Activated CD4-positive, alpha-beta T cell treated with anti-CD3 and anti-CD28 coated beads for 24 hours (primary cell): ENCODE results near the gene TMCC2.
"Not testable (repeated sequence)": the region's sequence is repeated elsewhere in the genome, so short reads cannot be mapped to it uniquely, and the experiment has no call there.

Source experiments
- DNase-seq, 2 donors: peaks; one replicate each; pipeline ENCODE4 v3.0.0-alpha.2; 2020; ENCODE audit warnings: low read depth in 2 of 2

Gene TMCC2

GRCh38 chr1:205227584-205228013, at the start of gene TMCC2:
Gene TMCC2, plus strand, starts transcription at chr1:205227946. Its CDS starts 619 bp downstream, at chr1:205228565.
- peak; percentile 68 to 80 for DNase-seq

GRCh38 chr1:205179842-205180241, 47.9 kb upstream of the TMCC2 start:
- no peak for DNase-seq

GRCh38 chr1:205180331-205180730, 47.4 kb upstream of the TMCC2 start:
- DNase-seq = not testable (repeated sequence)

GRCh38 chr1:205182930-205183329, 44.8 kb upstream of the TMCC2 start:
- DNase-seq = no peak

- no peak for DNase-seq
Observed at GRCh38 chr1:205183676-205184335, 43.9 kb upstream of the TMCC2 start.

- DNase-seq = no peak
Observed at GRCh38 chr1:205186191-205186590, 41.6 kb upstream of the TMCC2 start.

- no peak for DNase-seq
Observed at GRCh38 chr1:205187420-205187819, 40.3 kb upstream of the TMCC2 start.

- no peak for DNase-seq
Observed at GRCh38 chr1:205188098-205188497, 39.6 kb upstream of the TMCC2 start.

GRCh38 chr1:205188596-205188995, 39.1 kb upstream of the TMCC2 start:
- no peak for DNase-seq

GRCh38 chr1:205189131-205189530, 38.6 kb upstream of the TMCC2 start:
- no peak for DNase-seq

GRCh38 chr1:205190845-205191577, 36.7 kb upstream of the TMCC2 start:
- no peak for DNase-seq

- DNase-seq = no peak
Observed at GRCh38 chr1:205191622-205192021, 36.1 kb upstream of the TMCC2 start.

- no peak for DNase-seq
Observed at GRCh38 chr1:205192287-205192686, 35.5 kb upstream of the TMCC2 start.

GRCh38 chr1:205199090-205199930, 28.4 kb upstream of the TMCC2 start:
- DNase-seq = peak in 1 of 2 donors; percentile 32

GRCh38 chr1:205199931-205200299, 27.8 kb upstream of the TMCC2 start:
- DNase-seq = peak in 1 of 2 donors; percentile 15

GRCh38 chr1:205204552-205204951, 23.2 kb upstream of the TMCC2 start:
- DNase-seq = no peak

- no peak for DNase-seq
Observed at GRCh38 chr1:205205055-205205454, 22.7 kb upstream of the TMCC2 start.

- no peak for DNase-seq
Observed at GRCh38 chr1:205208811-205209210, 18.9 kb upstream of the TMCC2 start.

- DNase-seq = peak in 1 of 2 donors; percentile 10
Observed at GRCh38 chr1:205210756-205211168, 17.0 kb upstream of the TMCC2 start.

GRCh38 chr1:205211169-205211838, 16.4 kb upstream of the TMCC2 start, which contains the start of gene DSTYK:
Gene DSTYK, minus strand, starts transcription at chr1:205211702. Its CDS starts 167 bp downstream, at chr1:205211535.
- DNase-seq = peak; percentile 83 to 90

- DNase-seq = no peak
Observed at GRCh38 chr1:205211839-205212536, 15.8 kb upstream of the TMCC2 start.
